Measurements from ENCODE around the gene CP.

The CP gene

GRCh38 chr3:149122721-149123578 is 98.7 kb downstream of the CP start:
- DNase-seq (ENCODE audit: low read depth in 2 of 2): no peak

Data from stimulated activated CD4-positive, alpha-beta T cell treated with anti-CD3 and anti-CD28 coated beads, Interleukin-15, amount 100 ng/mL, for 48 hours (primary cell).